Measurements from ENCODE around the gene DCANP1.

Gene DCANP1

GRCh38 chr5:135439231-135440205 lies 7.6 kb downstream of the DCANP1 start:
- peak in 1 of 2 donors; percentile 7 for DNase-seq

- peak in 1 of 2 donors; percentile 8 for DNase-seq
Measured at GRCh38 chr5:135438636-135439221, 8.4 kb downstream of the DCANP1 start.

GRCh38 chr5:135437796-135438560 lies 9.2 kb downstream of the DCANP1 start:
- DNase-seq, result peak in 1 of 2 donors; percentile 11

- peak in 1 of 2 donors; percentile 5 for DNase-seq
Measured at GRCh38 chr5:135437422-135437795, 9.7 kb downstream of the DCANP1 start.

GRCh38 chr5:135436951-135437418 lies 10.2 kb downstream of the DCANP1 start:
- DNase-seq, result peak in 1 of 2 donors; percentile 9

GRCh38 chr5:135435467-135436330 lies 11.4 kb downstream of the DCANP1 start:
- peak in 1 of 2 donors; percentile 8 for DNase-seq

- DNase-seq, result peak in 1 of 2 donors; percentile 9
Measured at GRCh38 chr5:135434591-135435466, 12.3 kb downstream of the DCANP1 start.

GRCh38 chr5:135433681-135434426 lies 13.3 kb downstream of the DCANP1 start:
- no peak for DNase-seq

GRCh38 chr5:135432113-135432512 lies 15.0 kb downstream of the DCANP1 start:
- DNase-seq, result no peak

- DNase-seq, result no peak
Measured at GRCh38 chr5:135430135-135430437, 17.1 kb downstream of the DCANP1 start.

- no peak for DNase-seq
Measured at GRCh38 chr5:135429301-135430134, 17.6 kb downstream of the DCANP1 start.

- no peak for DNase-seq
Measured at GRCh38 chr5:135428586-135428985, 18.6 kb downstream of the DCANP1 start.

GRCh38 chr5:135426102-135427082 lies 20.8 kb downstream of the DCANP1 start:
- no peak for DNase-seq

GRCh38 chr5:135425641-135426040 lies 21.5 kb downstream of the DCANP1 start:
- no peak for DNase-seq

GRCh38 chr5:135423846-135424168 lies 23.3 kb downstream of the DCANP1 start:
- DNase-seq, result no peak

- no peak for DNase-seq
Measured at GRCh38 chr5:135423146-135423845, 23.9 kb downstream of the DCANP1 start.

- DNase-seq, result no peak
Measured at GRCh38 chr5:135422419-135422818, 24.7 kb downstream of the DCANP1 start.

GRCh38 chr5:135417083-135417482 lies 30.1 kb downstream of the DCANP1 start:
- no peak for DNase-seq

Data from stimulated activated CD4-positive, alpha-beta T cell treated with anti-CD3 and anti-CD28 coated beads, Interleukin-2, amount 100 ng/mL, for 24 hours (primary cell).